ENCODE measurements around the gene PCDHB16. TPM values are rescaled to one million over a fixed set of nuclear protein-coding genes. Genes with fewer than 3 reads are reported as not detected.
"Not testable (repeated sequence)": the region's sequence is repeated elsewhere in the genome, so short reads cannot be mapped to it uniquely, and the experiment has no call there.

The PCDHB16 gene
- total and polyA plus RNA-seq, 4 donors: 0.09 to 0.31 (median 0.15) TPM

DNA sequence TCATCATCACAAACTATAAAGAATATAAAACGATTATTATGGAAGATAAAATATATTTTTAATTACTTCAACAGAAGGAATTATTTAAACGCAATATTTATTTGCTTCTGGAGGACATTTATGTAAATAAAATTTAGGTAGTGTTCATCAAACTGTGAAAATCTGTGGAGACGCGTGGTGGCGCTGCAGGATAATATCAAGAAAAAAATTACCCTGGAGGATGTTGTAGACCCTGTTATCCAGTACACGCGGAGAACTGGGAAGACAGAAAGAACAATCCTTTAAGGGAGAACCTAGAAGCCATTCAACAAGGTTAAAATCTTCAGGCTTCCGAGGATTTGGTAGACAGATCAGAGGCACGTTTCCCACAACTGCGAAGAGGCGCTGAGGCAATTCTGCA lies 26.3 kb downstream of the PCDHB16 start, which contains the start of gene PCDHB12:
PCDHB12 (plus strand) TSS at position 242 of the 400 bp plus-strand sequence. CDS start 189 bp downstream, outside the sequence.
- Histone ChIP-seq H3K36me3 (ENCODE audit: control insufficient read depth in 4 of 4, insufficient read depth in 3 of 4, low read depth in 1 of 4, low read length in 3 of 4) (no peaks in the 10 kb centered on the region), H3K4me3 (ENCODE audit: low read depth in 1 of 3, low read length in 3 of 3) (peak within 1 kb of the TSS in 1 of 3 donors; percentile 8), H3K4me1 (ENCODE audit: control insufficient read depth in 4 of 4, insufficient read depth in 4 of 4, low read length in 3 of 4) (no peaks in the 10 kb centered on the region), H3K9me3 (ENCODE audit: control insufficient read depth in 4 of 4, low read length in 3 of 4) (peaks cover 3 to 15% (median 9%) of the 10 kb centered on the region in 4 donors), H3K27ac (ENCODE audit: low read depth in 1 of 2, low read length in 2 of 2) (no peak within 1 kb of the TSS), H3K9ac (ENCODE audit: low read depth in 1 of 2, low read length in 2 of 2) (no peak within 1 kb of the TSS), H3K27me3 (ENCODE audit: control insufficient read depth in 4 of 4, insufficient read depth in 4 of 4, low read length in 3 of 4) (peaks cover 0 to 5% (median 0%) of the 10 kb centered on the region in 4 donors)
- WGBS: 16% methylated on average over 11 of the region's 11 CpGs
- no peak for DNase-seq (ENCODE audit: low spot score)
- TF ChIP-seq NR2F2 (IDR thresholded peaks at IDR 0.05): no peak
- TF ChIP-seq, protein P1, sequence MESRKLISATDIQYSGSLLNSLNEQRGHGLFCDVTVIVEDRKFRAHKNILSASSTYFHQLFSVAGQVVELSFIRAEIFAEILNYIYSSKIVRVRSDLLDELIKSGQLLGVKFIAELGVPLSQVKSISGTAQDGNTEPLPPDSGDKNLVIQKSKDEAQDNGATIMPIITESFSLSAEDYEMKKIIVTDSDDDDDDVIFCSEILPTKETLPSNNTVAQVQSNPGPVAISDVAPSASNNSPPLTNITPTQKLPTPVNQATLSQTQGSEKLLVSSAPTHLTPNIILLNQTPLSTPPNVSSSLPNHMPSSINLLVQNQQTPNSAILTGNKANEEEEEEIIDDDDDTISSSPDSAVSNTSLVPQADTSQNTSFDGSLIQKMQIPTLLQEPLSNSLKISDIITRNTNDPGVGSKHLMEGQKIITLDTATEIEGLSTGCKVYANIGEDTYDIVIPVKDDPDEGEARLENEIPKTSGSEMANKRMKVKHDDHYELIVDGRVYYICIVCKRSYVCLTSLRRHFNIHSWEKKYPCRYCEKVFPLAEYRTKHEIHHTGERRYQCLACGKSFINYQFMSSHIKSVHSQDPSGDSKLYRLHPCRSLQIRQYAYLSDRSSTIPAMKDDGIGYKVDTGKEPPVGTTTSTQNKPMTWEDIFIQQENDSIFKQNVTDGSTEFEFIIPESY (IDR thresholded peaks at IDR 0.05): no peak
- TF ChIP-seq JUND (IDR thresholded peaks at IDR 0.05): no peak
- no peak for TF ChIP-seq FOXA1 (IDR thresholded peaks at IDR 0.05)
- TF ChIP-seq, protein P2, sequence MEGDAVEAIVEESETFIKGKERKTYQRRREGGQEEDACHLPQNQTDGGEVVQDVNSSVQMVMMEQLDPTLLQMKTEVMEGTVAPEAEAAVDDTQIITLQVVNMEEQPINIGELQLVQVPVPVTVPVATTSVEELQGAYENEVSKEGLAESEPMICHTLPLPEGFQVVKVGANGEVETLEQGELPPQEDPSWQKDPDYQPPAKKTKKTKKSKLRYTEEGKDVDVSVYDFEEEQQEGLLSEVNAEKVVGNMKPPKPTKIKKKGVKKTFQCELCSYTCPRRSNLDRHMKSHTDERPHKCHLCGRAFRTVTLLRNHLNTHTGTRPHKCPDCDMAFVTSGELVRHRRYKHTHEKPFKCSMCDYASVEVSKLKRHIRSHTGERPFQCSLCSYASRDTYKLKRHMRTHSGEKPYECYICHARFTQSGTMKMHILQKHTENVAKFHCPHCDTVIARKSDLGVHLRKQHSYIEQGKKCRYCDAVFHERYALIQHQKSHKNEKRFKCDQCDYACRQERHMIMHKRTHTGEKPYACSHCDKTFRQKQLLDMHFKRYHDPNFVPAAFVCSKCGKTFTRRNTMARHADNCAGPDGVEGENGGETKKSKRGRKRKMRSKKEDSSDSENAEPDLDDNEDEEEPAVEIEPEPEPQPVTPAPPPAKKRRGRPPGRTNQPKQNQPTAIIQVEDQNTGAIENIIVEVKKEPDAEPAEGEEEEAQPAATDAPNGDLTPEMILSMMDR (IDR thresholded peaks at IDR 0.05; ENCODE audit: low read depth, low read length, missing input control): peak; percentile 12
- TF ChIP-seq, protein P3, sequence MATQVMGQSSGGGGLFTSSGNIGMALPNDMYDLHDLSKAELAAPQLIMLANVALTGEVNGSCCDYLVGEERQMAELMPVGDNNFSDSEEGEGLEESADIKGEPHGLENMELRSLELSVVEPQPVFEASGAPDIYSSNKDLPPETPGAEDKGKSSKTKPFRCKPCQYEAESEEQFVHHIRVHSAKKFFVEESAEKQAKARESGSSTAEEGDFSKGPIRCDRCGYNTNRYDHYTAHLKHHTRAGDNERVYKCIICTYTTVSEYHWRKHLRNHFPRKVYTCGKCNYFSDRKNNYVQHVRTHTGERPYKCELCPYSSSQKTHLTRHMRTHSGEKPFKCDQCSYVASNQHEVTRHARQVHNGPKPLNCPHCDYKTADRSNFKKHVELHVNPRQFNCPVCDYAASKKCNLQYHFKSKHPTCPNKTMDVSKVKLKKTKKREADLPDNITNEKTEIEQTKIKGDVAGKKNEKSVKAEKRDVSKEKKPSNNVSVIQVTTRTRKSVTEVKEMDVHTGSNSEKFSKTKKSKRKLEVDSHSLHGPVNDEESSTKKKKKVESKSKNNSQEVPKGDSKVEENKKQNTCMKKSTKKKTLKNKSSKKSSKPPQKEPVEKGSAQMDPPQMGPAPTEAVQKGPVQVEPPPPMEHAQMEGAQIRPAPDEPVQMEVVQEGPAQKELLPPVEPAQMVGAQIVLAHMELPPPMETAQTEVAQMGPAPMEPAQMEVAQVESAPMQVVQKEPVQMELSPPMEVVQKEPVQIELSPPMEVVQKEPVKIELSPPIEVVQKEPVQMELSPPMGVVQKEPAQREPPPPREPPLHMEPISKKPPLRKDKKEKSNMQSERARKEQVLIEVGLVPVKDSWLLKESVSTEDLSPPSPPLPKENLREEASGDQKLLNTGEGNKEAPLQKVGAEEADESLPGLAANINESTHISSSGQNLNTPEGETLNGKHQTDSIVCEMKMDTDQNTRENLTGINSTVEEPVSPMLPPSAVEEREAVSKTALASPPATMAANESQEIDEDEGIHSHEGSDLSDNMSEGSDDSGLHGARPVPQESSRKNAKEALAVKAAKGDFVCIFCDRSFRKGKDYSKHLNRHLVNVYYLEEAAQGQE (IDR thresholded peaks at IDR 0.05): no peak
- no peak for TF ChIP-seq EGR1 (IDR thresholded peaks at IDR 0.05; ENCODE audit: low read depth in 2 of 2)
- TF ChIP-seq HNF4A (conservative IDR thresholded peaks at IDR 0.05): no peak
- no peak for TF ChIP-seq TAF1 (conservative IDR thresholded peaks at IDR 0.05)
- TF ChIP-seq RAD21 (IDR thresholded peaks at IDR 0.05): peak in 1 of 2 donors; percentile 8

DNA sequence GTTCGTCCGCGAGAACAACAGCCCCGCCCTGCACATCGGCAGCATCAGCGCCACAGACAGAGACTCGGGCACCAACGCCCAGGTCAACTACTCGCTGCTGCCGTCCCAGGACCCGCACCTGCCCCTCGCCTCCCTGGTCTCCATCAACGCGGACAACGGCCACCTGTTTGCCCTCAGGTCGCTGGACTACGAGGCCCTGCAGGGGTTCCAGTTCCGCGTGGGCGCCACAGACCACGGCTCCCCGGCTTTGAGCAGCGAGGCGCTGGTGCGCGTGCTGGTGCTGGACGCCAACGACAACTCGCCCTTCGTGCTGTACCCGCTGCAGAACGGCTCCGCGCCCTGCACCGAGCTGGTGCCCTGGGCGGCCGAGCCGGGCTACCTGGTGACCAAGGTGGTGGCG lies 28.1 kb downstream of the PCDHB16 start:
- not testable (repeated sequence) for H3K27me3 ChIP-seq (ENCODE audit: control insufficient read depth in 4 of 4, insufficient read depth in 4 of 4, low read length in 3 of 4); H3K4me3 ChIP-seq (ENCODE audit: low read depth in 1 of 3, low read length in 3 of 3); H3K27ac ChIP-seq (ENCODE audit: low read depth in 1 of 2, low read length in 2 of 2); DNase-seq (ENCODE audit: low spot score); H3K4me1 ChIP-seq (ENCODE audit: control insufficient read depth in 4 of 4, insufficient read depth in 4 of 4, low read length in 3 of 4); H3K36me3 ChIP-seq (ENCODE audit: control insufficient read depth in 4 of 4, insufficient read depth in 3 of 4, low read depth in 1 of 4, low read length in 3 of 4); H3K9ac ChIP-seq (ENCODE audit: low read depth in 1 of 2, low read length in 2 of 2)
- 33% methylated on average over 39 of the region's 39 CpGs for WGBS
- peaks cover 7 to 19% (median 15%) of the 10 kb centered on the region in 4 donors for H3K9me3 ChIP-seq (ENCODE audit: control insufficient read depth in 4 of 4, low read length in 3 of 4)

DNA sequence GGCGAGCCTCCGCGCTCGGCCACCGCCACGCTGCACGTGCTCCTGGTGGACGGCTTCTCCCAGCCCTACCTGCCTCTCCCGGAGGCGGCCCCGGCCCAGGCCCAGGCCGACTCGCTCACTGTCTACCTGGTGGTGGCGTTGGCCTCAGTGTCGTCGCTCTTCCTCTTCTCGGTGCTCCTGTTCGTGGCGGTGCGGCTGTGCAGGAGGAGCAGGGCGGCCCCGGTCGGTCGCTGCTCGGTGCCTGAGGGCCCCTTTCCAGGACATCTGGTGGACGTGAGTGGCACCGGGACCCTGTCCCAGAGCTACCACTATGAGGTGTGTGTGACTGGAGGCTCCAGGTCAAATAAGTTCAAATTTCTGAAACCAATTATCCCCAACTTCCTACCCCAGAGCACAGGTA lies 28.7 kb downstream of the PCDHB16 start:
- H3K27ac ChIP-seq (ENCODE audit: low read depth in 1 of 2, low read length in 2 of 2); H3K9ac ChIP-seq (ENCODE audit: low read depth in 1 of 2, low read length in 2 of 2); H3K27me3 ChIP-seq (ENCODE audit: control insufficient read depth in 4 of 4, insufficient read depth in 4 of 4, low read length in 3 of 4); DNase-seq (ENCODE audit: low spot score); H3K4me1 ChIP-seq (ENCODE audit: control insufficient read depth in 4 of 4, insufficient read depth in 4 of 4, low read length in 3 of 4); H3K36me3 ChIP-seq (ENCODE audit: control insufficient read depth in 4 of 4, insufficient read depth in 3 of 4, low read depth in 1 of 4, low read length in 3 of 4); H3K4me3 ChIP-seq (ENCODE audit: low read depth in 1 of 3, low read length in 3 of 3): not testable (repeated sequence)
- WGBS: 21% methylated on average over 20 of the region's 27 CpGs
- H3K9me3 ChIP-seq (ENCODE audit: control insufficient read depth in 4 of 4, low read length in 3 of 4): peaks cover 8 to 23% (median 18%) of the 10 kb centered on the region in 4 donors
